Measurements from ENCODE around the gene CC2D2A. TPM values are rescaled to one million over a fixed set of nuclear protein-coding genes. Genes with fewer than 3 reads are reported as not detected.
"Not testable (repeated sequence)": the region's sequence is repeated elsewhere in the genome, so short reads cannot be mapped to it uniquely, and the experiment has no call there.

The CC2D2A gene
- total RNA-seq, 1 experiment from 2014 or later = 13.0 TPM

DNA sequence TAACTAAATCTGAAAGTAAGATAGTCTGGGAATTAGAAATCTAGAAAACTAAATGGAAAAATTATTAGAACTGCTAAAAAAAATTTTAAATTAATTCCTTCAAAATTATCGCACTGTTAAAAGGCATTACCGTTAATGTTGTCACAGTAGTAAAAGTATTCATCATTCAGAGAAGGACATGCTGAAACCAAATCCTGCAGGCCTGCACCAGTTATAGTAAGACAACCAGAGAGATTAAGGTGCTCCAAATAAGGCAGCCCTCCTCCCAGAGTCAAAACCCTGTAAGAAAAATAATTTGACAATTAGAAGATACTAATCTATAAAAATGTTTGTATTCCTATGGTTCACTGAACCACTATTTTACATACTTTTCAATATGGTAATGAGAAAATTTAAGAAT, 142.5 kb downstream of the CC2D2A start:
- Histone ChIP-seq H2AFZ (ENCODE audit: low read depth, low read length, poor library complexity, severe bottlenecking) (no peak overlapping the region), H3K27me3 (ENCODE audit: insufficient read depth, low read length) (no peaks in the 10 kb centered on the region), H3K9me2 (ENCODE audit: insufficient read depth) (no peaks in the 10 kb centered on the region), H3K9me3 (ENCODE audit: control insufficient read depth in 1 of 2, insufficient read depth in 1 of 2, low read depth in 1 of 2, low read length in 2 of 2) (no peaks in the 10 kb centered on the region), H3K36me3 (ENCODE audit: control insufficient read depth in 1 of 2, insufficient read depth in 2 of 2, low read length in 2 of 2) (no peaks in the 10 kb centered on the region), H3K4me2 (ENCODE audit: low read length) (no peak overlapping the region), H3K27ac (ENCODE audit: low read depth, low read length) (no peak overlapping the region), H3K79me2 (ENCODE audit: insufficient read depth, low read length) (peaks cover 13% of the 10 kb centered on the region), H3K9ac (ENCODE audit: low read length) (no peak overlapping the region), H4K20me1 (ENCODE audit: insufficient read depth) (no peaks in the 10 kb centered on the region), H3K4me3 (replicated peaks in 1 of 2; ENCODE audit: low read depth in 1 of 2, low read length in 2 of 2) (no peak overlapping the region), H3K4me1 (ENCODE audit: control insufficient read depth in 1 of 2, insufficient read depth in 2 of 2, low read length in 2 of 2) (no peaks in the 10 kb centered on the region)
- BruUV-seq (replicated peaks) = no TSS peak
- DNase-seq (ENCODE audit: low read depth, low spot score) = no peak
- ChIA-PET POLR2A (no interaction called here), RAD21 (ENCODE audit: low non-redundant PET in 1 of 2, low total read pairs in 2 of 2, uncharacterized antibody in 2 of 2, unreplicated experiment in 2 of 2) (no interaction called here), CTCF (no interaction called here)
- no peak for ATAC-seq
- TF ChIP-seq ZNF274 (IDR thresholded peaks at IDR 0.05; ENCODE audit: low read depth, low read length) (no peak), RAD21 (IDR thresholded peaks at IDR 0.05; ENCODE audit: low read depth) (no peak), EZH2phosphoT487 (IDR thresholded peaks at IDR 0.05; ENCODE audit: borderline replicate concordance) (no peak)
- intact Hi-C loops (cut with micrococcal nuclease) = no loop called here

DNA sequence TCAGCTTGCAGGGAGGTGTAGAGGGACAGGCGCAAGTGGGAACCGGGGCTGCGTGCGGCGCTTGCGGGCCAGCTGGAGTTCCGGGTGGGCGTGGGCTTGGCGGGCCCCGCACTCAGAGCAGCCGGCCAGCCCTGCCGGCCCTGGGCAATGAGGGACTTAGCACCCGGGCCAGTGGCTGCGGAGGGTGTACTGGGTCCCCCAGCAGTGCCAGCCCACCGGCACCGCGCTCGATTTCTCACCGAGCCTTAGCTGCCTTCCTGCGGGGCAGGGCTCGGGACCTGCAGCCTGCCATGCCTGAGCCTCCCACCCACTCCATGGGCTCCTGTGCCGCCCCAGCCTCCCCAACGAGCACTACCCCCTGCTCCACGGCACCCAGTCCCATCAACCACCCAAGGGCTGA, 145.2 kb downstream of the CC2D2A start:
- H3K36me3 ChIP-seq (ENCODE audit: control insufficient read depth in 1 of 2, insufficient read depth in 2 of 2, low read length in 2 of 2); H3K27me3 ChIP-seq (ENCODE audit: insufficient read depth, low read length); CTCF ChIA-PET; H3K4me2 ChIP-seq (ENCODE audit: low read length); H3K9me3 ChIP-seq (ENCODE audit: control insufficient read depth in 1 of 2, insufficient read depth in 1 of 2, low read depth in 1 of 2, low read length in 2 of 2); DNase-seq (ENCODE audit: low read depth, low spot score); H3K9ac ChIP-seq (ENCODE audit: low read length); POLR2A ChIA-PET; H2AFZ ChIP-seq (ENCODE audit: low read depth, low read length, poor library complexity, severe bottlenecking); H4K20me1 ChIP-seq (ENCODE audit: insufficient read depth); intact Hi-C loops (cut with micrococcal nuclease); H3K4me3 ChIP-seq (replicated peaks in 1 of 2; ENCODE audit: low read depth in 1 of 2, low read length in 2 of 2); ATAC-seq; H3K9me2 ChIP-seq (ENCODE audit: insufficient read depth); H3K27ac ChIP-seq (ENCODE audit: low read depth, low read length); H3K4me1 ChIP-seq (ENCODE audit: control insufficient read depth in 1 of 2, insufficient read depth in 2 of 2, low read length in 2 of 2); RAD21 ChIA-PET (ENCODE audit: low non-redundant PET in 1 of 2, low total read pairs in 2 of 2, uncharacterized antibody in 2 of 2, unreplicated experiment in 2 of 2); BruUV-seq (replicated peaks): not testable (repeated sequence)
- H3K79me2 ChIP-seq (ENCODE audit: insufficient read depth, low read length) = peaks cover 39% of the 10 kb centered on the region

DNA sequence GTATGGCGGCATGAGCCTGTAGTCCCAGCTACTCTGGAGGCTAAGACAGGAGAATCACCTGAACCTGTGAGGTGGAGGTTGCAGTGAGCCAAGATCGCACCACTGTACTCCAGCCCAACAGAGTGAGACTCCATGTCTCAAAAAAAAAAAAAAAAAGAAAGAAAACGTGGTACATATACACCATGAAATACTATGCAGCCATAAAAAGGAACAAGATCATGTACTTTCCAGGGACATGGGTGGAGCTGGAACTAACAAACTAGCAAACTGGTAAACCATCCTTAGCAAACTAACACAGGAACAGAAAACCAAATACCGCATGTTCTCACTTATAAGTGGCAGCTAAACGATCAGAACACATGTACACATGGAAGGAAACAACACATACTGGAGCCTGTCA, 147.7 kb downstream of the CC2D2A start:
- DNase-seq (ENCODE audit: low read depth, low spot score); H3K4me1 ChIP-seq (ENCODE audit: control insufficient read depth in 1 of 2, insufficient read depth in 2 of 2, low read length in 2 of 2); RAD21 ChIA-PET (ENCODE audit: low non-redundant PET in 1 of 2, low total read pairs in 2 of 2, uncharacterized antibody in 2 of 2, unreplicated experiment in 2 of 2); BruUV-seq (replicated peaks); H3K4me2 ChIP-seq (ENCODE audit: low read length); H2AFZ ChIP-seq (ENCODE audit: low read depth, low read length, poor library complexity, severe bottlenecking); H4K20me1 ChIP-seq (ENCODE audit: insufficient read depth); intact Hi-C loops (cut with micrococcal nuclease); H3K9ac ChIP-seq (ENCODE audit: low read length); H3K36me3 ChIP-seq (ENCODE audit: control insufficient read depth in 1 of 2, insufficient read depth in 2 of 2, low read length in 2 of 2); H3K27ac ChIP-seq (ENCODE audit: low read depth, low read length); H3K27me3 ChIP-seq (ENCODE audit: insufficient read depth, low read length); H3K9me2 ChIP-seq (ENCODE audit: insufficient read depth); H3K9me3 ChIP-seq (ENCODE audit: control insufficient read depth in 1 of 2, insufficient read depth in 1 of 2, low read depth in 1 of 2, low read length in 2 of 2); ATAC-seq; CTCF ChIA-PET; H3K4me3 ChIP-seq (replicated peaks in 1 of 2; ENCODE audit: low read depth in 1 of 2, low read length in 2 of 2): not testable (repeated sequence)
- peaks cover 57% of the 10 kb centered on the region for H3K79me2 ChIP-seq (ENCODE audit: insufficient read depth, low read length)
- POLR2A ChIA-PET = interaction anchor here (0.7 kb wide), 1 partner anchor 8 kb away, joined by 6 read pairs; no protein-coding TSS in a partner anchor
